GM12872 (cell line): Measurements from ENCODE around the gene NEK4.

Experiments
- TF ChIP-seq, protein P1 (sequence below): IDR thresholded peaks from 3 replicates; pipeline ENCODE4 v1.5.1; 2011; ENCODE audit warnings: low read depth, mild to moderate bottlenecking, low read length, moderate library complexity; ENCODE audit not compliant: insufficient read depth

The NEK4 gene

GRCh38 chr3:52792961-52793695 lies 22.4 kb upstream of the NEK4 start:
- TF ChIP-seq, protein P1, sequence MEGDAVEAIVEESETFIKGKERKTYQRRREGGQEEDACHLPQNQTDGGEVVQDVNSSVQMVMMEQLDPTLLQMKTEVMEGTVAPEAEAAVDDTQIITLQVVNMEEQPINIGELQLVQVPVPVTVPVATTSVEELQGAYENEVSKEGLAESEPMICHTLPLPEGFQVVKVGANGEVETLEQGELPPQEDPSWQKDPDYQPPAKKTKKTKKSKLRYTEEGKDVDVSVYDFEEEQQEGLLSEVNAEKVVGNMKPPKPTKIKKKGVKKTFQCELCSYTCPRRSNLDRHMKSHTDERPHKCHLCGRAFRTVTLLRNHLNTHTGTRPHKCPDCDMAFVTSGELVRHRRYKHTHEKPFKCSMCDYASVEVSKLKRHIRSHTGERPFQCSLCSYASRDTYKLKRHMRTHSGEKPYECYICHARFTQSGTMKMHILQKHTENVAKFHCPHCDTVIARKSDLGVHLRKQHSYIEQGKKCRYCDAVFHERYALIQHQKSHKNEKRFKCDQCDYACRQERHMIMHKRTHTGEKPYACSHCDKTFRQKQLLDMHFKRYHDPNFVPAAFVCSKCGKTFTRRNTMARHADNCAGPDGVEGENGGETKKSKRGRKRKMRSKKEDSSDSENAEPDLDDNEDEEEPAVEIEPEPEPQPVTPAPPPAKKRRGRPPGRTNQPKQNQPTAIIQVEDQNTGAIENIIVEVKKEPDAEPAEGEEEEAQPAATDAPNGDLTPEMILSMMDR, result no peak

DNA sequence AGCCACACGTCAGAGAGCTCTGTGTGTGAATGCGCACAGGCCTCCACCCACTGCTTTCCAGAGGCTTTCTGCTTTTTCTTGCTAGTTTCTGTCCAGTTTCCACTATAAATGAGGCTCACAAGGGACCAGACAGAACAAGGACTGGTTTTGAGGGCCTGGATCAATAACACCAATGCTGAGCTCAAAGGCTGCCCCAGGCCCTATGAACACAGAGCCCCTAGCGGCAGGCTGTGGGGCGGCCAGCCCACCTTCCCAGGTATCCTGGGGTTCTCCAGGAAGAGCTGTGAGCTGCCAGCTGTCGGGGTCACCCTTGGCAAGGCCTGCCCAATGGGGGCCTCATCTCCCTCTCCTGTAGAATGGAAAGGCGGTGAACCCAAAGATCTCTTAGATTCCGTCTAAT lies 21.7 kb upstream of the NEK4 start:
- TF ChIP-seq, protein P1, result peak; percentile 69

DNA sequence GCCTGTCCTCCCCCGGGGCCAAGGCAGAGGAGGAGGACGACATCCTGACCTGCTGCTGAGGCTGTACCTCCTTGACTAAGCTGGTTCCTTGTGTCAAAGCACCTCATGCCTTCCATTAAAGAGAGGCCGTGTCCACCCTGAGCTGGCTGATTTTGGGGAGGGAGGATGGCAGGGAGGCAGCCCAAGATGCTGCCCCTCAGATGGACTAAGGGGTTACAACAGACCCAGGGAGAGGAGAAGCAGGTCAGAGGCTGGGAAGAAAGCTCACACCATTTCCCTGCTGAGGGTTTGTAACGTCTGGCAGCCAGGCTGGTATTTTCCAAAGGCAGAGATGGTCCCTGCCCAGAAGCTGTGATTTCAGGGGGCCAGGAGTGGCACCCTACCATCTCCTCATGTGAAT lies 21.2 kb upstream of the NEK4 start:
- TF ChIP-seq, protein P1, result no peak

GRCh38 chr3:52791366-52791765 lies 20.6 kb upstream of the NEK4 start:
- TF ChIP-seq, protein P1, result no peak

DNA sequence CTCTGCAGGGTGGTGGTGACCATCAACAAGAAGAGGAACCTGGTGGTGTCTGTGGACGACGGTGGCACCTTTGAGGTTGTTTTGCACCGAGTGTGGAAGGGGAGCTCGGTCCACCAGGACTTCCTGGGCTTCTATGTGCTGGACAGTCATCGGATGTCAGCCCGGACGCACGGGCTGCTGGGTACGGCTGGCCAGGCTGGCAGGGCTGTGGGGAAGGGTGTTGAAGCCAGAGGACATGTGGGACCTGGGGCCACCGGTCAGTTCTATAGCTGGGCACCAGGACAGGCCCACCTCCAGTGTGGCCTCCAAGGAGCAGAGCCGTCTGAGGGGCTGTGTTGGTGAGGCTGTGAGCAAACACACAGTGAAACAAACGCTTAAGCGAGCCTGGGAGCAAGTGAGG lies 20.0 kb upstream of the NEK4 start:
- TF ChIP-seq, protein P1, result no peak

GRCh38 chr3:52790337-52790736 lies 19.6 kb upstream of the NEK4 start:
- TF ChIP-seq, protein P1, result no peak

- TF ChIP-seq, protein P1, result no peak
Measured at GRCh38 chr3:52789746-52790040, 19.0 kb upstream of the NEK4 start.
